DMS79 treated with DMSO at 0.1 percent for 48 hours (cell line): Measurements from ENCODE around the gene ZBED5.
"Not testable (repeated sequence)": the region's sequence is repeated elsewhere in the genome, so short reads cannot be mapped to it uniquely, and the experiment has no call there.

Experiments
- DNase-seq: peaks from one replicate; lab custom pipeline; 2025; lab: John Stamatoyannopoulos, UW

ZBED5 gene

GRCh38 chr11:10838083-10838482 is 19.8 kb downstream of the ZBED5 start:
- DNase-seq, result no peak

- not testable (repeated sequence) for DNase-seq
Observed at GRCh38 chr11:10836884-10837283, 21.0 kb downstream of the ZBED5 start.

GRCh38 chr11:10829139-10829538 is 28.7 kb downstream of the ZBED5 start:
- no peak for DNase-seq

GRCh38 chr11:10828402-10828801 is 29.5 kb downstream of the ZBED5 start:
- DNase-seq, result no peak

GRCh38 chr11:10824888-10825287 is 33.0 kb downstream of the ZBED5 start:
- no peak for DNase-seq

- DNase-seq, result no peak
Observed at GRCh38 chr11:10823152-10823579, 34.7 kb downstream of the ZBED5 start.

GRCh38 chr11:10822491-10822890 is 35.4 kb downstream of the ZBED5 start:
- DNase-seq, result not testable (repeated sequence)

GRCh38 chr11:10818594-10818993 is 39.3 kb downstream of the ZBED5 start:
- DNase-seq, result peak; percentile 81

- DNase-seq, result no peak
Observed at GRCh38 chr11:10813945-10814344, 43.9 kb downstream of the ZBED5 start.

- peak; percentile 45 for DNase-seq
Observed at GRCh38 chr11:10809373-10810160, 48.3 kb downstream of the ZBED5 start.

- DNase-seq, result peak; percentile 97
Observed at GRCh38 chr11:10808553-10809372, 49.1 kb downstream of the ZBED5 start, which contains the start of gene EIF4G2. Gene EIF4G2, minus strand, starts transcription at chr11:10808926.

- DNase-seq, result no peak
Observed at GRCh38 chr11:10808235-10808552, 49.7 kb downstream of the ZBED5 start.

- no peak for DNase-seq
Observed at GRCh38 chr11:10807493-10808234, 50.2 kb downstream of the ZBED5 start.

- DNase-seq, result no peak
Observed at GRCh38 chr11:10806206-10806605, 51.6 kb downstream of the ZBED5 start.

GRCh38 chr11:10805741-10806140 is 52.1 kb downstream of the ZBED5 start:
- no peak for DNase-seq

GRCh38 chr11:10803676-10804075 is 54.2 kb downstream of the ZBED5 start:
- no peak for DNase-seq
